Lower leg skin (tissue), 4 donors: ENCODE measurements around the gene PARS2. TPM values are rescaled to one million over a fixed set of nuclear protein-coding genes. Genes with fewer than 3 reads are reported as not detected.
A peak's percentile ranks its signal among the peaks of the same experiment; 100 is the strongest.

Experiments used
- DNase-seq, 2 donors: peaks; one replicate each; pipeline ENCODE4 v3.0.0-alpha.2; 2019; ENCODE audit warnings: low spot score in 2 of 2
- H3K4me3 ChIP-seq: fragments of 200-600 bp; sonication (generic); 2 replicates; pipeline ENCODE4 v1.5.1; 2017; ENCODE audit warnings: mild to moderate bottlenecking, low read depth; ENCODE audit not compliant: poor library complexity, severe bottlenecking
- CTCF ChIP-seq, 3 donors: fragments of 450-650 bp; IDR thresholded peaks; one replicate each; pipeline ENCODE4 v1.5.1; 2016; ENCODE audit warnings: antibody characterized with exemption in 3 of 3, mild to moderate bottlenecking in 3 of 3, moderate library complexity in 2 of 3
- POLR2A ChIP-seq, 2 donors: fragments of 450-650 bp; IDR thresholded peaks; one replicate each; pipeline ENCODE4 v1.6.1; 2016 to 2017; ENCODE audit warnings: antibody characterized with exemption in 2 of 2, mild to moderate bottlenecking in 1 of 2, moderate library complexity in 1 of 2
- WGBS, 2 donors: methylation state at CpG; one replicate each; pipeline ENCODE4 v1.1.5; 2018; 5-methylcytosine and 5-hydroxymethylcytosine counted together
- intact Hi-C: fragments of 100-400 bp; cut with DNase I; formaldehyde crosslinking; loops from one replicate; pipeline ENCODE4 v1.15.0; 2023; ENCODE audit warnings: low total_unique reads
- total RNA-seq, 4 donors: library from RNA; depleted of rRNA; stranded (reverse); fragments of >200 nt; gene quantifications; one replicate each; pipeline ENCODE4 v1.1.0, GENCODE V29; 2016

The PARS2 gene
- total RNA-seq, 4 donors from 2014 or later: 4.0 to 7.7 (median 5.1) TPM

GRCh38 chr1:54715493-54716298 lies 48.6 kb downstream of the PARS2 start, which contains the start of gene TTC4:
TTC4 (plus strand) TSS chr1:54715861; CDS start chr1:54715909, 48 bp downstream.
- peak; percentile 77 to 95 for DNase-seq
- H3K4me3 ChIP-seq: peak within 1 kb of the TSS; percentile 83
- no peak for TF ChIP-seq POLR2A (IDR thresholded peaks at IDR 0.05)
- TF ChIP-seq CTCF (IDR thresholded peaks at IDR 0.05): no peak
- intact Hi-C loops: no loop called here
- 0 to 1% methylated on average over 34 to 43 of the region's 51 CpGs for WGBS, 2 donors

GRCh38 chr1:54714881-54715492 lies 49.3 kb downstream of the PARS2 start:
- intact Hi-C loops: no loop called here
- 85 to 93% methylated on average over 7 of the region's 7 CpGs for WGBS, 2 donors
- TF ChIP-seq CTCF (IDR thresholded peaks at IDR 0.05) (no peak), POLR2A (IDR thresholded peaks at IDR 0.05) (no peak)
- DNase-seq: peak in 1 of 2 donors; percentile 83
- H3K4me3 ChIP-seq: peak overlapping the region; percentile 83

- intact Hi-C loops: no loop called here
- WGBS, 2 donors: 93 to 94% methylated on average over 10 of the region's 10 CpGs
- TF ChIP-seq CTCF (IDR thresholded peaks at IDR 0.05) (no peak), POLR2A (IDR thresholded peaks at IDR 0.05) (no peak)
- peak in 1 of 2 donors; percentile 77 for DNase-seq
- H3K4me3 ChIP-seq: no peak overlapping the region
Observed at GRCh38 chr1:54711536-54711935, 52.8 kb downstream of the PARS2 start.

GRCh38 chr1:54710841-54711240 lies 53.5 kb downstream of the PARS2 start:
- 86 to 88% methylated on average over 6 of the region's 6 CpGs for WGBS, 2 donors
- H3K4me3 ChIP-seq: no peak overlapping the region
- TF ChIP-seq POLR2A (IDR thresholded peaks at IDR 0.05): no peak
- TF ChIP-seq CTCF (IDR thresholded peaks at IDR 0.05): no peak
- DNase-seq: peak in 1 of 2 donors; percentile 46
- intact Hi-C loops: no loop called here

- intact Hi-C loops: no loop called here
- 81 to 83% methylated on average over 3 of the region's 3 CpGs for WGBS, 2 donors
- DNase-seq: peak in 1 of 2 donors; percentile 48
- TF ChIP-seq CTCF (IDR thresholded peaks at IDR 0.05) (no peak), POLR2A (IDR thresholded peaks at IDR 0.05) (no peak)
- no peak overlapping the region for H3K4me3 ChIP-seq
Observed at GRCh38 chr1:54710434-54710833, 53.9 kb downstream of the PARS2 start.
